Right renal pelvis (tissue), 4 donors: Measurements from ENCODE around the gene SNX6. TPM values are rescaled to one million over a fixed set of nuclear protein-coding genes. Genes with fewer than 3 reads are reported as not detected.
"Not testable (repeated sequence)": the region's sequence is repeated elsewhere in the genome, so short reads cannot be mapped to it uniquely, and the experiment has no call there.

Source experiments
- DNase-seq, 4 donors: peaks; one replicate each; pipeline ENCODE4 v3.0.0-alpha.2; 2013; ENCODE audit warnings: low read depth in 4 of 4, low spot score in 3 of 4, missing footprints in 1 of 4
- polyA plus RNA-seq, 4 donors: library from polyadenylated mRNA; unstranded; fragments of 120-200 nt; gene quantifications; one replicate each; pipeline ENCODE4 v1.2.1, GENCODE V29; 2013; ENCODE audit not compliant: insufficient read length in 4 of 4

Gene SNX6
- polyA plus RNA-seq, 4 donors = 112 to 134 (median 125) TPM

DNA sequence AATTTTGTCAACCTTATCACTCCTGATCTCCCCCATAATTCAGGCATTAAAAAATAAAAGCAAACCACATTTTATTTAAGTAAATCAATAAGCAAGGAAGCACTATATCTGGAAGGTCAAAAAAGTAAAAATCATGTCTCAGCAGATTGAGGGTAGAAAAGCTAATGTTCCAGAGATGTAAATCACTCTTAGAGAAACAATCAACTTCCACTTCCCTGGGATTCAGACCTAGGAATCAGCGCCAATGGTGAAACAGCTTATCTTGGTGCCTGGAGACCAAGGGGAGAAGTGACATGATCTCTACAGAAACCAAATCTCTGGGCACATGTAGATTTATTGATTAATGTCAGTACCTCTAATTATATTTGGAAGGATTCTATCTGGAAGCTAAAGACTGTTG lies 10.9 kb upstream of the SNX6 start:
- no peak for DNase-seq

- DNase-seq = not testable (repeated sequence)
Measured at GRCh38 chr14:34634360-34634771, 4.4 kb upstream of the SNX6 start.

GRCh38 chr14:34633742-34634141 lies 3.8 kb upstream of the SNX6 start:
- DNase-seq = no peak

GRCh38 chr14:34632411-34632978 lies 2.5 kb upstream of the SNX6 start:
- no peak for DNase-seq

DNA sequence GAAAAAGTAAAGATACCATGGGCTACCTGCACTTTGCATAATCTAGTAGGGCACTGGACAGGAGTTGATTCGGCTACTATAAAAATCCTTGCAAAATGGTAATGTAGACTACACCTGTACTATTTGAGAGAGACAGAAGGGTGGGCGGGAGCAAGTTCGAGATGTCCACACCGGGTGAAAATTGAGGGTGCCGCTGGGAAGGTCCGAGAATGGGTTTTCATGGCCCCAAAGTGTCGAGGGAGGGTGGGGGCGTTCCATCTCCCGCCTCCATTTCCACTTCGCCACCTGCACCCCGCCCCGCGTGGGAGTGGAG lies 648 bp downstream of the SNX6 start:
- DNase-seq = peak in 1 of 4 donors; percentile 30

DNA sequence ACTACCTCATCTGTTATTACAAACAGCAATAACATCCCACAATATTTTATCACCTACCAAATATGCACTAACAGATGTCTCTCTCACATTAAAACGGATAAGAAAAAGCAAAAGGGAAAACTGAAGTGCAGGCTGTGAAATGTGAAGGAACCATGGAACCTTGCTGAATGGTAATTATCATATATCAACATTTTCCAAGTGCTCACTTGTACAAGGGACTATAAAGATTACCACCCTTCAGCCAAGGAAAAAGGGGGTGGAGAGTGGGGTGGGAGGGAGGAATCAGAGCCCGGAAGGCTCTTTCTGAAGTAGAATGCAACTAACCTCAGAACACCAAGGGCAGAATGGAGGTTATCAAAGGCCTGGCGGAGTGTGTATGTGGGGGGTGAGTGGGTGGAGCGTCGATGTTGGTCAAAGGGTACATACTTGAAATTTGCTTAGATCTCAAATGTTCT lies 1.2 kb downstream of the SNX6 start:
- peak in 1 of 4 donors; percentile 7 for DNase-seq

DNA sequence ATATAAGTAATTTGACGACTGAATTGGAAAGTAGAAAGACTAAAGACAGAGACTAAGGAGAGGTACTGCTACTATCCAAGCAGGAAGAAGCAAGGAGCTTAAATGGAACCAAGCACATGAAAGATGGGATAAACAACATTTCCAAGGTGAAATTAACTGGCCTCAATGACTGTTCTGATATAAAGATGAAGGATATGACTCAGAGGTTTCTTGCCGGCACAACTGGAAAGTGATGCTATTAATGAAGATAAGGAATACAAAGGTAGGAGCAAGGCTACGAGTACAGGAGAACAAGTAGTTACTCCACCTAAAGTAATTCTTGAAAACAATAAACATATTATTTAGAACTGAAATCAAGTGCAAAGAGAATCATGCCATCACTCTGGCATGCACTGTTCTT lies 6.4 kb downstream of the SNX6 start:
- no peak for DNase-seq

- DNase-seq = no peak
Measured at GRCh38 chr14:34620839-34621238, 9.1 kb downstream of the SNX6 start.

DNA sequence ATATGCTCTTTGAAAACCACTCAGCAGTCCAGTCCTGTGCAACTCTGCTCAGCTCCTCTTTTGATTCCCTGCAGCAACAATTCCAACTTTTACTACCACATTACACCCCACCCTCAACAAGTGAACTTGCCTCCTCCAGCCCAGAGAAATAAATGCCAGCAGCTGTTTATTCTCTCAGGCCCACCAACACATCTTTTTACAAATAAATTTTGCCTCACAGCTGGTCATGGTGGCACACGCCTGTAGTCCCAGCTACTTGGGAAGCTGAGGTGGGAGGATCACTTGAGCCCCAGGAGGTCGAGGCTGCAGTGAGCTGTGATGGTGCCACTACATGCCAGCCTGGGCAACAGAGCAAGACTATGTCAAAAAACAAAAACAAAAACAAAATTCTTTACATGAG lies 9.8 kb downstream of the SNX6 start:
- no peak for DNase-seq

- DNase-seq = no peak
Measured at GRCh38 chr14:34619471-34619870, 10.5 kb downstream of the SNX6 start.

- no peak for DNase-seq
Measured at GRCh38 chr14:34616360-34616759, 13.6 kb downstream of the SNX6 start.

- no peak for DNase-seq
Measured at GRCh38 chr14:34615507-34615906, 14.4 kb downstream of the SNX6 start.

- DNase-seq = no peak
Measured at GRCh38 chr14:34614638-34615037, 15.3 kb downstream of the SNX6 start.

GRCh38 chr14:34610101-34610500 lies 19.8 kb downstream of the SNX6 start:
- DNase-seq = no peak

GRCh38 chr14:34605461-34605860 lies 24.5 kb downstream of the SNX6 start:
- DNase-seq = no peak

DNA sequence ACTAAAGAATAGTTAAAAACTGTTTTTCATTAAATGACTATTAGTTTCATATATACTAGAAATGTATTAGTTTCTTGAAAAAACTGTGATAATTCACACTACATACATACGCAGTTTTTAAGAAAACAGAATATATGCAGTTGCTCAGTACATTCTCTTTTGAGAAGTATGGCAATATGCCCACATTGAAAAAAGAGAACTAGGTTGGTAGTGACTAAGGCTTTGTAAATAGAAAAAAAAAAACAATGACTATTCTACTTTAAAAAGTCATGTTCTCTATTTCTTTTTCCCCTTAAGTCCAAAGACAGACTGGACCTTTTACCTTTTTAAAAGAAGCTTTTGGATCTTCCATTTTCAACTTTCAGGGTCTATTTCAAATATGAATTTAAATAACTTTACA lies 25.0 kb downstream of the SNX6 start:
- DNase-seq = no peak

DNA sequence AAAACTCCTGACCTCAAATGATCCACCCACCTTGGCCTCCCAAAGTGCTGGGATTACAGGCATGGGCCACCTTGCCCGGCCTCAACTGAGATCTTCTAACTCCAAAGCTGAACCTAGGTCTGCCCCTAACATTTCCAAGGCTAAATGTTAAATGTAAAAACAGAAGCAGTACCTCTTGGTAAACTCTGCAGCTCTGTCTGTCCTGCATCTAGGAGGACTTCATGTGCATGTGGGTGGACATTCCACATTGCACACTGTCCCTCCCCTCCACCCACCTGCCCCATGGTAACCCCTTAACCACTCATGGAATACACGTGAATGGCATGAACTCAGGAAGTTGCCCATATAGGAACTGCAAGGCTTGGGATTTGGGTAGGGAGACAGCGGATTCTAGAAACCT lies 33.1 kb downstream of the SNX6 start:
- DNase-seq = no peak

DNA sequence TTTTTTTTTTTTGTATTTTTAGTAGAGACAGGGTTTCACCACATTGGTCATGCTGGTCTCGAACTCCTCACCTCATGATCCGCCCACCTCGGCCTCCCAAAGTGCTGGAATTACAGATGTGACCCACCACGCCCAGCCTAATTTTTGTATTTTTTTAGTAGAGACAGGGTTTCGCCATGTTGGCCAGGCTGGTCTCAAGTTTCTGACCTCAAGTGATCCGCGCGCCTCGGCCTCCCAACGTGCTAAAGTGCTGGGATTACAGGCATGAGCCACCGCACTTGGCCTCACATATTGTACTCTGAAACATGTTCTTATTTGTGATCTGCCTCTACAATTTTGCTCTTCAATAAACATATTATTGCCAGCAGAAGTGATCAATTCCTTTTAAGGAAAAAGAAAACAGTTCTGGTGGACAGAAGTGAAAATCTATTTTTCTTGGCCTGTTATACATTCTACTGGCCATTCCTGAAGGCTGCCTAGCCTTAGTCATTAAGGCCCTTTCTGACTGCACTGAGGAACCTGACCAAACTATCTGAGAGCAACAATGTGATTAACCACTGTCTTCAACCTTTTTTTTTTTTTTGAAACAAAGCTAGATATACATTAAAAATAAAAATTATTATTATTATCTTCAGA lies 36.1 kb downstream of the SNX6 start:
- DNase-seq = no peak

GRCh38 chr14:34592623-34593022 lies 37.3 kb downstream of the SNX6 start:
- DNase-seq = no peak

GRCh38 chr14:34583525-34583924 lies 46.4 kb downstream of the SNX6 start:
- DNase-seq = no peak

GRCh38 chr14:34582117-34582680 lies 47.7 kb downstream of the SNX6 start:
- DNase-seq = no peak

DNA sequence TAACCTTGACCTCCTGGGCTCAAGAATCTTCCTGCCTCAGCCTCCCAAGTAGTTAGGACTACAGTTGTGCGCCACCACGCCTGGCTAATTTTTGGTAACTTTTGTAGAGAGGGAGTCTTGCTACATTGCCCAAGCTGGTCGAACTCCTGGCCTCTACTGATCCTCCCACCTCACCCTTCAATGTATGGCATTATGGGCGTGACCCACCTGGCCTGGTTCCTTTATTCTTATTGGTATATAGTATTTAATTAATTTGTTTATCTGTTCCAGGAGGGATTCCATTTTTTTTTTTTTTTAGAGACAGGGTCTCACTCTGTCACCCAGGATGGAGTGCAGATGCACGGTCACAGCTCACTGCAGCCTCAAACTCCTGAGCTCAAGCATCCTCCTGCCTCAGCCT lies 49.6 kb downstream of the SNX6 start:
- DNase-seq = no peak

GRCh38 chr14:34571771-34572170 lies 58.2 kb downstream of the SNX6 start:
- DNase-seq = no peak
